Measurements from ENCODE around the gene APEH.

APEH gene

GRCh38 chr3:49733551-49733950, 59.4 kb downstream of the APEH start:
- DNase-seq = no peak

All from NCI-H69 (cell line).